PFSK-1 (cell line): ENCODE results near the gene COQ8B.

ENCODE experiments used
- FOXP2 ChIP-seq: optimal IDR thresholded peaks from 2 replicates; pipeline ENCODE3; 2011; ENCODE audit warnings: borderline replicate concordance, control low read depth, inconsistent platforms; ENCODE audit not compliant: insufficient read depth; ENCODE audit errors: extremely low read length, extremely low read depth
- POLR2AphosphoS5 ChIP-seq: IDR thresholded peaks from 2 replicates; pipeline ENCODE4 v1.6.1; 2012; ENCODE audit warnings: low read depth, mild to moderate bottlenecking, control low read depth, low read length, moderate library complexity
- SIN3A ChIP-seq: IDR thresholded peaks from 2 replicates; pipeline ENCODE4 v1.6.1; 2012; ENCODE audit warnings: mild to moderate bottlenecking, low read length, moderate library complexity, borderline replicate concordance; ENCODE audit not compliant: insufficient read depth
- TAF1 ChIP-seq: IDR thresholded peaks from 2 replicates; pipeline ENCODE4 v1.6.1; 2012; ENCODE audit warnings: low read length, control low read depth, borderline replicate concordance; ENCODE audit not compliant: insufficient read depth
- TF ChIP-seq, protein P1 (sequence below), 2 experiments: IDR thresholded peaks; 2 replicates each; pipeline versions ENCODE4 v1.6.1 to v1.8.0; 2011 to 2012; ENCODE audit warnings: low read depth in 2 of 2, low read length in 2 of 2, control low read depth in 1 of 2, inconsistent platforms in 1 of 2, mild to moderate bottlenecking in 1 of 2, moderate library complexity in 1 of 2; ENCODE audit not compliant: insufficient read depth in 1 of 2

Gene COQ8B

GRCh38 chr19:40650749-40651305 is 65.9 kb downstream of the COQ8B start:
- TF ChIP-seq FOXP2 (no peak), POLR2AphosphoS5 (no peak), SIN3A (no peak)
- TF ChIP-seq, protein P1, sequence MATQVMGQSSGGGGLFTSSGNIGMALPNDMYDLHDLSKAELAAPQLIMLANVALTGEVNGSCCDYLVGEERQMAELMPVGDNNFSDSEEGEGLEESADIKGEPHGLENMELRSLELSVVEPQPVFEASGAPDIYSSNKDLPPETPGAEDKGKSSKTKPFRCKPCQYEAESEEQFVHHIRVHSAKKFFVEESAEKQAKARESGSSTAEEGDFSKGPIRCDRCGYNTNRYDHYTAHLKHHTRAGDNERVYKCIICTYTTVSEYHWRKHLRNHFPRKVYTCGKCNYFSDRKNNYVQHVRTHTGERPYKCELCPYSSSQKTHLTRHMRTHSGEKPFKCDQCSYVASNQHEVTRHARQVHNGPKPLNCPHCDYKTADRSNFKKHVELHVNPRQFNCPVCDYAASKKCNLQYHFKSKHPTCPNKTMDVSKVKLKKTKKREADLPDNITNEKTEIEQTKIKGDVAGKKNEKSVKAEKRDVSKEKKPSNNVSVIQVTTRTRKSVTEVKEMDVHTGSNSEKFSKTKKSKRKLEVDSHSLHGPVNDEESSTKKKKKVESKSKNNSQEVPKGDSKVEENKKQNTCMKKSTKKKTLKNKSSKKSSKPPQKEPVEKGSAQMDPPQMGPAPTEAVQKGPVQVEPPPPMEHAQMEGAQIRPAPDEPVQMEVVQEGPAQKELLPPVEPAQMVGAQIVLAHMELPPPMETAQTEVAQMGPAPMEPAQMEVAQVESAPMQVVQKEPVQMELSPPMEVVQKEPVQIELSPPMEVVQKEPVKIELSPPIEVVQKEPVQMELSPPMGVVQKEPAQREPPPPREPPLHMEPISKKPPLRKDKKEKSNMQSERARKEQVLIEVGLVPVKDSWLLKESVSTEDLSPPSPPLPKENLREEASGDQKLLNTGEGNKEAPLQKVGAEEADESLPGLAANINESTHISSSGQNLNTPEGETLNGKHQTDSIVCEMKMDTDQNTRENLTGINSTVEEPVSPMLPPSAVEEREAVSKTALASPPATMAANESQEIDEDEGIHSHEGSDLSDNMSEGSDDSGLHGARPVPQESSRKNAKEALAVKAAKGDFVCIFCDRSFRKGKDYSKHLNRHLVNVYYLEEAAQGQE (IDR thresholded peaks at IDR 0.05; ENCODE audit: insufficient read depth in 1 of 2, low read depth in 2 of 2, low read length in 2 of 2): no peak

- TF ChIP-seq, protein P1 (IDR thresholded peaks at IDR 0.05; ENCODE audit: insufficient read depth in 1 of 2, low read depth in 2 of 2, low read length in 2 of 2): no peak
These were observed 69.9 kb downstream of the COQ8B start for GRCh38 chr19:40646743-40647254.

- TF ChIP-seq SIN3A: no peak
- TF ChIP-seq, protein P1 (IDR thresholded peaks at IDR 0.05; ENCODE audit: insufficient read depth in 1 of 2, low read depth in 2 of 2, low read length in 2 of 2): no peak
- TF ChIP-seq TAF1: no peak
- no peak for TF ChIP-seq POLR2AphosphoS5
- TF ChIP-seq FOXP2: no peak
These were observed 73.9 kb downstream of the COQ8B start for GRCh38 chr19:40642757-40643305.

- TF ChIP-seq FOXP2 (no peak), SIN3A (no peak), TAF1 (no peak), POLR2AphosphoS5 (no peak)
- TF ChIP-seq, protein P1 (IDR thresholded peaks at IDR 0.05; ENCODE audit: insufficient read depth in 1 of 2, low read depth in 2 of 2, low read length in 2 of 2): no peak
These were observed 74.5 kb downstream of the COQ8B start for GRCh38 chr19:40642051-40642706.
